ENCODE data around the gene TEX264. TPM values are rescaled to one million over a fixed set of nuclear protein-coding genes. Genes with fewer than 3 reads are reported as not detected.

The TEX264 gene
- polyA plus RNA-seq, 3 donors = 58.3 to 108 (median 80.8) TPM

DNA sequence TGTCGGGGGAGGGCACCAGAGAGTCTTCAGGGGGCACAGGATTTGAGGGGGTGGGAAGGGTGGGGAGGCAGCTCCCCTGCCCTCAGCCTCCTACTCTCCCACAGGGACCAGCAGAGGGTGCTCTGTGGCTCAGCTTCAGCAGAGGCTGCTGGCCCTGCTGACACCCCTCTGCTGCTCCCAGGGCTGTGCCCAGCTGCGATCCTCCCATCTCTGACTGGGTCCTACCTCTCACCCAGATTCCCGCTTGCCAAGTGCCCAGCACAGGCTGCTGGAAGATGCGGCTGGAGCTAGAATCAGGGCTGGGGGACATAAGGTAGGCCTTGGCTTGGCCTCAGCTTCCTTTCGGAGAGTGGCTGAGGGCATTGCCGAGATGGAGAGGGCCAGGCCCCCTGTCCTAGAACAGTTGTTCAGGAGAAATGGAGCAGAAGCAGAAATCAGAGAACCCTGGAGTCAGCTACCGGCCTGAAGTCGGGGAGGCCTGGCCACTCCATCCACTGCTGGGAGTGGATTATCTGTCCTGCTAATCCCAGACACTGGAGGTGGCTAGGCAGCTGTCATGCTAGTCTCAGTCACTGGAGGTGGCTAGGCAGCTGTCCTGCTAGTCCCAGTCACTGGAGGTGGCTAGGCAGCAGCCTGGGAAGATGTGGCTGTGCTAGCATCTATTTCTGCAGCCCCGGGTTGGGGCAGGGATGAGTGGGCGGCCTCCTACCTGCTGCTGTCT, 39.7 kb downstream of the TEX264 start:
- no peak overlapping the region for H3K27ac ChIP-seq (ENCODE audit: low read depth in 1 of 2, low read length in 2 of 2)
- H3K27me3 Mint-ChIP-seq (ENCODE audit: low read depth in 3 of 3) = peaks cover 8 to 18% (median 12%) of the 10 kb centered on the region in 3 donors
- peaks cover 7% of the 10 kb centered on the region for H4K20me1 ChIP-seq (ENCODE audit: insufficient read depth, low read length)
- H3K9ac ChIP-seq (ENCODE audit: insufficient read depth, low read length, poor library complexity, severe bottlenecking) = no peak overlapping the region
- H3K9me3 ChIP-seq (replicated peaks in 1 of 2; ENCODE audit: control insufficient read depth in 1 of 2, insufficient read depth in 1 of 2, low read length in 2 of 2) = no peaks in the 10 kb centered on the region
- H3K27me3 ChIP-seq (ENCODE audit: control insufficient read depth in 2 of 2, insufficient read depth in 2 of 2, low read length in 2 of 2) = peaks cover 0 to 8% of the 10 kb centered on the region in 2 donors
- no peak overlapping the region for H3K4me3 ChIP-seq (replicated peaks in 1 of 3; ENCODE audit: low read depth in 2 of 3, low read length in 3 of 3)
- H3K27ac Mint-ChIP-seq = no peak overlapping the region
- intact Hi-C loops (cut with micrococcal nuclease) = no loop called here
- H3K36me3 Mint-ChIP-seq = peaks cover 9% of the 10 kb centered on the region in 2 donors
- peaks cover under 1 to 5% of the 10 kb centered on the region in 2 donors for H3K36me3 ChIP-seq (replicated peaks in 1 of 2; ENCODE audit: control insufficient read depth in 1 of 2, insufficient read depth in 2 of 2, low read length in 2 of 2)
- no peak for DNase-seq
- no peak overlapping the region for H3K4me2 ChIP-seq (replicated peaks; ENCODE audit: extremely low read depth, low read length, poor library complexity, severe bottlenecking)
- TF ChIP-seq, protein P1, sequence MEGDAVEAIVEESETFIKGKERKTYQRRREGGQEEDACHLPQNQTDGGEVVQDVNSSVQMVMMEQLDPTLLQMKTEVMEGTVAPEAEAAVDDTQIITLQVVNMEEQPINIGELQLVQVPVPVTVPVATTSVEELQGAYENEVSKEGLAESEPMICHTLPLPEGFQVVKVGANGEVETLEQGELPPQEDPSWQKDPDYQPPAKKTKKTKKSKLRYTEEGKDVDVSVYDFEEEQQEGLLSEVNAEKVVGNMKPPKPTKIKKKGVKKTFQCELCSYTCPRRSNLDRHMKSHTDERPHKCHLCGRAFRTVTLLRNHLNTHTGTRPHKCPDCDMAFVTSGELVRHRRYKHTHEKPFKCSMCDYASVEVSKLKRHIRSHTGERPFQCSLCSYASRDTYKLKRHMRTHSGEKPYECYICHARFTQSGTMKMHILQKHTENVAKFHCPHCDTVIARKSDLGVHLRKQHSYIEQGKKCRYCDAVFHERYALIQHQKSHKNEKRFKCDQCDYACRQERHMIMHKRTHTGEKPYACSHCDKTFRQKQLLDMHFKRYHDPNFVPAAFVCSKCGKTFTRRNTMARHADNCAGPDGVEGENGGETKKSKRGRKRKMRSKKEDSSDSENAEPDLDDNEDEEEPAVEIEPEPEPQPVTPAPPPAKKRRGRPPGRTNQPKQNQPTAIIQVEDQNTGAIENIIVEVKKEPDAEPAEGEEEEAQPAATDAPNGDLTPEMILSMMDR (IDR thresholded peaks at IDR 0.05) = no peak
- H3K4me1 ChIP-seq (ENCODE audit: control insufficient read depth in 1 of 2, insufficient read depth in 2 of 2, low read length in 2 of 2) = no peaks in the 10 kb centered on the region
- no peak overlapping the region for H3K4me3 Mint-ChIP-seq
- WGBS (ENCODE audit: insufficient coverage) = 95% methylated on average over 9 of the region's 10 CpGs
- no peak overlapping the region for H2AFZ ChIP-seq (ENCODE audit: insufficient read depth, low read depth, low read length, poor library complexity, severe bottlenecking)
- no peaks in the 10 kb centered on the region for H3K79me2 ChIP-seq (ENCODE audit: insufficient read depth, low read length)
- peaks cover 0 to 7% (median 0%) of the 10 kb centered on the region in 7 donors for H3K9me3 Mint-ChIP-seq
- H3K4me1 Mint-ChIP-seq = no peaks in the 10 kb centered on the region

DNA sequence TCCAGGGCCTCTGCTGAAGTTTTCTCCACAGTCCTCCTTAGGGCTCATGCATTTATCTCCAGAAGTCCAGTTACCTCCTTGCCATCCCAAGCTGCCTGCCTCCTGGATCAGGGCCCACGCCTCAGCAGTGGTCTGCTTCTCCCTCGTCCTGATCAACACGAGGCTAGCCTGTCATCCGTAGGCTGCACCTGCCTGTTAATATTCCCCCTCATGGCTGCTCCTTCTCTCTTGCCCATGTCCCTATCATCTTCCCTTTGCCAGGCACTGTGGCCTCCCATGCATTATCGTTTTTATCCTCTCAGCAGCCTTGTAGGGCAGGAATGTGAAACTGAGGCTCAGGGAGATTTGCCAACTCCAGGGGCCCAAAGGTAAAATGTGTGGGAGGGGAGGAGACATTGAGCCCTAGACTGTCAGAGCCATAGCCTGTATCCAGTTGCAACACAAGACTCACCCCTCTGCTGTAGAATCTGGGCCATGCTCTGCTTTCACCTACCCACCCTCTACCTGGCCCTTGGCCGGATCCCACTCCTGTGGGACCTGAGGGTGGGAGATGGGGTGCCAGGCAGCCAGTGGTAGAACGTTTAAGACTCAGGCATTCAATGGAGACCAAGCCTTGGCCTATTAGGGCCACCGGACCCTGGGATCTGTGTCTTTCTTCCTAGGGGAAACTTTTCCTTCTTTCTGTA, 40.4 kb downstream of the TEX264 start:
- H3K36me3 ChIP-seq (replicated peaks in 1 of 2; ENCODE audit: control insufficient read depth in 1 of 2, insufficient read depth in 2 of 2, low read length in 2 of 2) = no peaks in the 10 kb centered on the region
- no peak overlapping the region for H3K27ac ChIP-seq (ENCODE audit: low read depth in 1 of 2, low read length in 2 of 2)
- 92% methylated on average over 6 of the region's 8 CpGs for WGBS (ENCODE audit: insufficient coverage)
- DNase-seq = no peak
- intact Hi-C loops (cut with micrococcal nuclease) = no loop called here
- H3K27ac Mint-ChIP-seq = peak overlapping the region in 1 of 7 donors; percentile 43
- TF ChIP-seq, protein P1 (IDR thresholded peaks at IDR 0.05) = no peak
- peaks cover under 1% of the 10 kb centered on the region for H4K20me1 ChIP-seq (ENCODE audit: insufficient read depth, low read length)
- H3K9ac ChIP-seq (ENCODE audit: insufficient read depth, low read length, poor library complexity, severe bottlenecking) = no peak overlapping the region
- no peaks in the 10 kb centered on the region for H3K79me2 ChIP-seq (ENCODE audit: insufficient read depth, low read length)
- H3K27me3 ChIP-seq (ENCODE audit: control insufficient read depth in 2 of 2, insufficient read depth in 2 of 2, low read length in 2 of 2) = peaks cover 0 to 8% of the 10 kb centered on the region in 2 donors
- H3K4me2 ChIP-seq (replicated peaks; ENCODE audit: extremely low read depth, low read length, poor library complexity, severe bottlenecking) = no peak overlapping the region
- H3K36me3 Mint-ChIP-seq = peaks cover 2 to 3% of the 10 kb centered on the region in 2 donors
- H3K4me3 Mint-ChIP-seq = no peak overlapping the region
- peaks cover 8 to 13% (median 10%) of the 10 kb centered on the region in 3 donors for H3K27me3 Mint-ChIP-seq (ENCODE audit: low read depth in 3 of 3)
- no peaks in the 10 kb centered on the region for H3K4me1 ChIP-seq (ENCODE audit: control insufficient read depth in 1 of 2, insufficient read depth in 2 of 2, low read length in 2 of 2)
- H3K9me3 Mint-ChIP-seq = peaks cover 0 to 7% (median 0%) of the 10 kb centered on the region in 7 donors
- no peak overlapping the region for H3K4me3 ChIP-seq (replicated peaks in 1 of 3; ENCODE audit: low read depth in 2 of 3, low read length in 3 of 3)
- H2AFZ ChIP-seq (ENCODE audit: insufficient read depth, low read depth, low read length, poor library complexity, severe bottlenecking) = no peak overlapping the region
- H3K9me3 ChIP-seq (replicated peaks in 1 of 2; ENCODE audit: control insufficient read depth in 1 of 2, insufficient read depth in 1 of 2, low read length in 2 of 2) = no peaks in the 10 kb centered on the region
- no peaks in the 10 kb centered on the region for H3K4me1 Mint-ChIP-seq
